ENCODE measurements around the gene MAP3K2. TPM values are rescaled to one million over a fixed set of nuclear protein-coding genes. Genes with fewer than 3 reads are reported as not detected.
"Not testable (repeated sequence)": the region's sequence is repeated elsewhere in the genome, so short reads cannot be mapped to it uniquely, and the experiment has no call there.

Gene MAP3K2
- total RNA-seq, 3 donors from 2014 or later (not counting 1 experiment from before 2014, with no cell fraction given), result 99.4 to 109 (median 106) TPM

- peak in 1 of 2 donors; percentile 25 for DNase-seq
- H3K27me3 ChIP-seq (ENCODE audit: control insufficient read depth, insufficient read depth, low read length), result no peaks in the 10 kb centered on the region
- H3K36me3 Mint-ChIP-seq, result no peaks in the 10 kb centered on the region
Observed at GRCh38 chr2:127410871-127411652, 23.3 kb upstream of the MAP3K2 start.

GRCh38 chr2:127409716-127410115, 21.9 kb upstream of the MAP3K2 start:
- intact Hi-C loops (cut with micrococcal nuclease), result loop anchor here (2.0 to 10.0 kb wide), 2 partner anchors 55 to 325 kb away; no protein-coding TSS in a partner anchor
- H3K4me3 Mint-ChIP-seq; H3K9me3 ChIP-seq (ENCODE audit: control insufficient read depth, insufficient read depth, low read length); H3K36me3 ChIP-seq (ENCODE audit: control insufficient read depth, insufficient read depth, low read length); H3K9me3 Mint-ChIP-seq; H3K4me3 ChIP-seq (ENCODE audit: low read length); H3K27ac ChIP-seq (ENCODE audit: low read length); H3K27me3 ChIP-seq (ENCODE audit: control insufficient read depth, insufficient read depth, low read length); DNase-seq; ATAC-seq; H3K4me1 Mint-ChIP-seq; H3K36me3 Mint-ChIP-seq: not testable (repeated sequence)
- peaks cover 10% of the 10 kb centered on the region for H3K4me1 ChIP-seq (ENCODE audit: control insufficient read depth, insufficient read depth, low read length)
- Mint-ChIP-seq H3K27ac (peak overlapping the region in 1 of 2 donors; percentile 48), H3K27me3 (ENCODE audit: low read depth in 2 of 2) (peaks cover 9 to 19% of the 10 kb centered on the region in 2 donors)
- WGBS (ENCODE audit: insufficient coverage), result 98% methylated on average over 8 of the region's 8 CpGs

More at GRCh38 chr2:127410871-127411652, 23.3 kb upstream of the MAP3K2 start:
- Histone ChIP-seq H3K27ac (ENCODE audit: low read length) (no peak overlapping the region), H3K36me3 (ENCODE audit: control insufficient read depth, insufficient read depth, low read length) (no peaks in the 10 kb centered on the region), H3K4me3 (ENCODE audit: low read length) (no peak overlapping the region), H3K4me1 (ENCODE audit: control insufficient read depth, insufficient read depth, low read length) (peaks cover 19% of the 10 kb centered on the region), H3K9me3 (ENCODE audit: control insufficient read depth, insufficient read depth, low read length) (no peaks in the 10 kb centered on the region)
- peaks cover 4 to 13% of the 10 kb centered on the region in 2 donors for H3K4me1 Mint-ChIP-seq
- no peaks in the 10 kb centered on the region for H3K9me3 Mint-ChIP-seq
- peaks cover 9 to 19% of the 10 kb centered on the region in 2 donors for H3K27me3 Mint-ChIP-seq (ENCODE audit: low read depth in 2 of 2)
- 57% methylated on average over 6 of the region's 6 CpGs for WGBS (ENCODE audit: insufficient coverage)
- no peak for ATAC-seq
- no peak for TF ChIP-seq CTCF (IDR thresholded peaks at IDR 0.05)
- H3K27ac Mint-ChIP-seq, result peak overlapping the region in 1 of 2 donors; percentile 23
- H3K4me3 Mint-ChIP-seq, result no peak overlapping the region
- intact Hi-C loops (cut with micrococcal nuclease), result no loop called here

GRCh38 chr2:127408807-127409099, 21.0 kb upstream of the MAP3K2 start:
- 94% methylated on average over 8 of the region's 10 CpGs for WGBS (ENCODE audit: insufficient coverage)
- Mint-ChIP-seq H3K27ac (peak overlapping the region in 1 of 2 donors; percentile 88), H3K4me1 (peaks cover 0 to 9% of the 10 kb centered on the region in 2 donors), H3K9me3 (no peaks in the 10 kb centered on the region), H3K4me3 (peak overlapping the region; percentile 72), H3K36me3 (no peaks in the 10 kb centered on the region), H3K27me3 (ENCODE audit: low read depth in 2 of 2) (peaks cover 7 to 19% of the 10 kb centered on the region in 2 donors)
- Histone ChIP-seq H3K36me3 (ENCODE audit: control insufficient read depth, insufficient read depth, low read length) (no peaks in the 10 kb centered on the region), H3K9me3 (ENCODE audit: control insufficient read depth, insufficient read depth, low read length) (no peaks in the 10 kb centered on the region), H3K27me3 (ENCODE audit: control insufficient read depth, insufficient read depth, low read length) (no peaks in the 10 kb centered on the region), H3K27ac (ENCODE audit: low read length) (no peak overlapping the region), H3K4me1 (ENCODE audit: control insufficient read depth, insufficient read depth, low read length) (peaks cover 10% of the 10 kb centered on the region), H3K4me3 (ENCODE audit: low read length) (no peak overlapping the region)
- no peak for DNase-seq
- no peak for TF ChIP-seq CTCF (IDR thresholded peaks at IDR 0.05)
- intact Hi-C loops (cut with micrococcal nuclease), result loop anchor here (1.0 to 10.0 kb wide), 4 partner anchors 21 to 324 kb away; partner anchors contain the start of genes IWS1 and MAP3K2
- ATAC-seq, result no peak

GRCh38 chr2:127408004-127408806, 20.4 kb upstream of the MAP3K2 start:
- Mint-ChIP-seq H3K4me1 (peaks cover 0 to 9% of the 10 kb centered on the region in 2 donors), H3K27ac (peak overlapping the region; percentile 74 to 88), H3K27me3 (ENCODE audit: low read depth in 2 of 2) (peaks cover 7 to 18% of the 10 kb centered on the region in 2 donors), H3K9me3 (no peaks in the 10 kb centered on the region), H3K4me3 (peak overlapping the region; percentile 76), H3K36me3 (no peaks in the 10 kb centered on the region)
- Histone ChIP-seq H3K27me3 (ENCODE audit: control insufficient read depth, insufficient read depth, low read length) (no peaks in the 10 kb centered on the region), H3K4me3 (ENCODE audit: low read length) (peak overlapping the region; percentile 30), H3K36me3 (ENCODE audit: control insufficient read depth, insufficient read depth, low read length) (no peaks in the 10 kb centered on the region), H3K9me3 (ENCODE audit: control insufficient read depth, insufficient read depth, low read length) (no peaks in the 10 kb centered on the region), H3K4me1 (ENCODE audit: control insufficient read depth, insufficient read depth, low read length) (peaks cover 10% of the 10 kb centered on the region), H3K27ac (ENCODE audit: low read length) (no peak overlapping the region)
- intact Hi-C loops (cut with micrococcal nuclease), result loop anchor here (1.0 to 10.0 kb wide), 4 partner anchors 21 to 323 kb away; partner anchors contain the start of genes IWS1 and MAP3K2
- DNase-seq (peak; percentile 92 to 93), ATAC-seq (peak; percentile 88 to 96 (median 93))
- no peak for TF ChIP-seq CTCF (IDR thresholded peaks at IDR 0.05)
- 13% methylated on average over 75 of the region's 75 CpGs for WGBS (ENCODE audit: insufficient coverage)

All from natural killer cell (primary cell).